HL-60 (cell line): Measurements from ENCODE around the gene ELMO1.

Experiments used
- CTCF ChIP-seq: IDR thresholded peaks from one replicate; pipeline ENCODE4 v1.5.1; 2011; ENCODE audit warnings: low read length, control low read depth, inconsistent platforms; ENCODE audit not compliant: insufficient read depth
- GABPA ChIP-seq: IDR thresholded peaks from 2 replicates; pipeline ENCODE4 v1.6.1; 2012; ENCODE audit warnings: low read depth
- POLR2AphosphoS5 ChIP-seq: IDR thresholded peaks from 2 replicates; pipeline ENCODE4 v1.6.1; 2012; ENCODE audit warnings: low read depth
- TF ChIP-seq, protein P1 (sequence below): IDR thresholded peaks from 2 replicates; pipeline ENCODE4 v1.6.1; 2012; ENCODE audit warnings: low read depth; ENCODE audit not compliant: insufficient replicate concordance

- TF ChIP-seq CTCF (no peak), GABPA (no peak), POLR2AphosphoS5 (no peak)
- TF ChIP-seq, protein P1, sequence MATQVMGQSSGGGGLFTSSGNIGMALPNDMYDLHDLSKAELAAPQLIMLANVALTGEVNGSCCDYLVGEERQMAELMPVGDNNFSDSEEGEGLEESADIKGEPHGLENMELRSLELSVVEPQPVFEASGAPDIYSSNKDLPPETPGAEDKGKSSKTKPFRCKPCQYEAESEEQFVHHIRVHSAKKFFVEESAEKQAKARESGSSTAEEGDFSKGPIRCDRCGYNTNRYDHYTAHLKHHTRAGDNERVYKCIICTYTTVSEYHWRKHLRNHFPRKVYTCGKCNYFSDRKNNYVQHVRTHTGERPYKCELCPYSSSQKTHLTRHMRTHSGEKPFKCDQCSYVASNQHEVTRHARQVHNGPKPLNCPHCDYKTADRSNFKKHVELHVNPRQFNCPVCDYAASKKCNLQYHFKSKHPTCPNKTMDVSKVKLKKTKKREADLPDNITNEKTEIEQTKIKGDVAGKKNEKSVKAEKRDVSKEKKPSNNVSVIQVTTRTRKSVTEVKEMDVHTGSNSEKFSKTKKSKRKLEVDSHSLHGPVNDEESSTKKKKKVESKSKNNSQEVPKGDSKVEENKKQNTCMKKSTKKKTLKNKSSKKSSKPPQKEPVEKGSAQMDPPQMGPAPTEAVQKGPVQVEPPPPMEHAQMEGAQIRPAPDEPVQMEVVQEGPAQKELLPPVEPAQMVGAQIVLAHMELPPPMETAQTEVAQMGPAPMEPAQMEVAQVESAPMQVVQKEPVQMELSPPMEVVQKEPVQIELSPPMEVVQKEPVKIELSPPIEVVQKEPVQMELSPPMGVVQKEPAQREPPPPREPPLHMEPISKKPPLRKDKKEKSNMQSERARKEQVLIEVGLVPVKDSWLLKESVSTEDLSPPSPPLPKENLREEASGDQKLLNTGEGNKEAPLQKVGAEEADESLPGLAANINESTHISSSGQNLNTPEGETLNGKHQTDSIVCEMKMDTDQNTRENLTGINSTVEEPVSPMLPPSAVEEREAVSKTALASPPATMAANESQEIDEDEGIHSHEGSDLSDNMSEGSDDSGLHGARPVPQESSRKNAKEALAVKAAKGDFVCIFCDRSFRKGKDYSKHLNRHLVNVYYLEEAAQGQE = no peak
Measured at GRCh38 chr7:37245590-37245989, 203.1 kb downstream of the ELMO1 start.
